Measurements from ENCODE around the gene ATP10A. TPM values are rescaled to one million over a fixed set of nuclear protein-coding genes. Genes with fewer than 3 reads are reported as not detected.

Gene ATP10A
- total RNA-seq, 1 experiment from 2014 or later = 0.02 TPM

GRCh38 chr15:25706176-25706955, 156.8 kb downstream of the ATP10A start:
- H3K36me3 ChIP-seq (ENCODE audit: control insufficient read depth in 1 of 2, insufficient read depth in 2 of 2, low read length in 2 of 2) = no peaks in the 10 kb centered on the region
- RAD21 ChIA-PET (ENCODE audit: low non-redundant PET in 1 of 2, low total read pairs in 2 of 2, uncharacterized antibody in 2 of 2, unreplicated experiment in 2 of 2) = no interaction called here
- CTCF ChIA-PET = no interaction called here
- ATAC-seq (no peak), DNase-seq (ENCODE audit: low read depth, low spot score) (no peak)
- TF ChIP-seq ELF1 (IDR thresholded peaks at IDR 0.05; ENCODE audit: borderline replicate concordance, low read depth) = no peak
- TF ChIP-seq EZH2phosphoT487 (IDR thresholded peaks at IDR 0.05; ENCODE audit: borderline replicate concordance) = no peak
- TF ChIP-seq RAD21 (IDR thresholded peaks at IDR 0.05; ENCODE audit: low read depth) = no peak
- no peak overlapping the region for H3K4me2 ChIP-seq (ENCODE audit: low read length)
- H3K4me3 ChIP-seq (replicated peaks in 1 of 2; ENCODE audit: low read depth in 1 of 2, low read length in 2 of 2) = no peak overlapping the region
- H3K79me2 ChIP-seq (ENCODE audit: insufficient read depth, low read length) = no peaks in the 10 kb centered on the region
- no peaks in the 10 kb centered on the region for H3K27me3 ChIP-seq (ENCODE audit: insufficient read depth, low read length)
- H3K9me3 ChIP-seq (ENCODE audit: control insufficient read depth in 1 of 2, insufficient read depth in 1 of 2, low read depth in 1 of 2, low read length in 2 of 2) = peaks cover 4 to 42% of the 10 kb centered on the region in 2 experiments; a peak in 2 of 4 replicates
- no peaks in the 10 kb centered on the region for H4K20me1 ChIP-seq (ENCODE audit: insufficient read depth)
- H3K9me2 ChIP-seq (ENCODE audit: insufficient read depth) = no peaks in the 10 kb centered on the region
- no TSS peak for BruUV-seq (replicated peaks)
- intact Hi-C loops (cut with micrococcal nuclease) = no loop called here
- H3K27ac ChIP-seq (ENCODE audit: low read depth, low read length) = no peak overlapping the region
- no peak overlapping the region for H3K9ac ChIP-seq (ENCODE audit: low read length)
- POLR2A ChIA-PET = no interaction called here
- no peak overlapping the region for H2AFZ ChIP-seq (ENCODE audit: low read depth, low read length, poor library complexity, severe bottlenecking)
- no peaks in the 10 kb centered on the region for H3K4me1 ChIP-seq (ENCODE audit: control insufficient read depth in 1 of 2, insufficient read depth in 2 of 2, low read length in 2 of 2)

GRCh38 chr15:25705433-25706115, 157.6 kb downstream of the ATP10A start:
- ATAC-seq (no peak), DNase-seq (ENCODE audit: low read depth, low spot score) (no peak)
- H3K4me3 ChIP-seq (replicated peaks in 1 of 2; ENCODE audit: low read depth in 1 of 2, low read length in 2 of 2) = no peak overlapping the region
- no peak overlapping the region for H2AFZ ChIP-seq (ENCODE audit: low read depth, low read length, poor library complexity, severe bottlenecking)
- peaks cover 4 to 41% of the 10 kb centered on the region in 2 experiments; a peak in 2 of 4 replicates for H3K9me3 ChIP-seq (ENCODE audit: control insufficient read depth in 1 of 2, insufficient read depth in 1 of 2, low read depth in 1 of 2, low read length in 2 of 2)
- TF ChIP-seq SP1 (IDR thresholded peaks at IDR 0.05; ENCODE audit: low read depth) (no peak), FOSL1 (IDR thresholded peaks at IDR 0.05; ENCODE audit: low read depth) (no peak), ZFX (IDR thresholded peaks at IDR 0.05) (no peak), EGR1 (IDR thresholded peaks at IDR 0.05; ENCODE audit: low read depth) (no peak), RAD21 (IDR thresholded peaks at IDR 0.05; ENCODE audit: low read depth) (no peak), YY1 (IDR thresholded peaks at IDR 0.05; ENCODE audit: extremely low read depth, insufficient replicate concordance, low read depth, low read length) (no peak), CEBPB (IDR thresholded peaks at IDR 0.05; ENCODE audit: low read depth) (no peak)
- no peaks in the 10 kb centered on the region for H4K20me1 ChIP-seq (ENCODE audit: insufficient read depth)
- no peak overlapping the region for H3K27ac ChIP-seq (ENCODE audit: low read depth, low read length)
- no peak overlapping the region for H3K4me2 ChIP-seq (ENCODE audit: low read length)
- no peaks in the 10 kb centered on the region for H3K27me3 ChIP-seq (ENCODE audit: insufficient read depth, low read length)
- no peaks in the 10 kb centered on the region for H3K36me3 ChIP-seq (ENCODE audit: control insufficient read depth in 1 of 2, insufficient read depth in 2 of 2, low read length in 2 of 2)
- ChIA-PET POLR2A (no interaction called here), CTCF (no interaction called here), RAD21 (ENCODE audit: low non-redundant PET in 1 of 2, low total read pairs in 2 of 2, uncharacterized antibody in 2 of 2, unreplicated experiment in 2 of 2) (no interaction called here)
- no peaks in the 10 kb centered on the region for H3K4me1 ChIP-seq (ENCODE audit: control insufficient read depth in 1 of 2, insufficient read depth in 2 of 2, low read length in 2 of 2)
- no peaks in the 10 kb centered on the region for H3K79me2 ChIP-seq (ENCODE audit: insufficient read depth, low read length)
- no peak overlapping the region for H3K9ac ChIP-seq (ENCODE audit: low read length)
- intact Hi-C loops (cut with micrococcal nuclease) = no loop called here
- no peaks in the 10 kb centered on the region for H3K9me2 ChIP-seq (ENCODE audit: insufficient read depth)
- no TSS peak for BruUV-seq (replicated peaks)
